ENCODE results near the gene ITGB4.

Gene ITGB4

DNA sequence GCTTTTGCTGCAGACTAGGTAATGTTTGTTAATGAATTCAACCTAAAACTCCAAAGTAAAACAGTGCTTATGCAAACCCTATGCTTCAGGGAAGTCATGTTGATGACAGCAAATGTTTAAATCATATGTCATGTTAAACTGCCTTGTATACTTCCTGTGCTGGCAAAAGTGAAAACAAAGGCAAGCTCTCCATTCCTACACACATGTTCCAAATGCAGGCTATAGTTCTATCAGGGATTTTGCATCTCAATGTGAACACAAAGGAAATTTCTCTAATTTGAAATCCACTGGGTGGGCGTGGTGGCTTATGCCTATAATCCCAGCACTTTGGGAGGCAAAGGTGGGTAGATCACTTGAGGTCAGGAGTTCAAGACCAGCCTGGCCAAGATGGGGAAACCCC is 82.6 kb downstream of the ITGB4 start:
- DNase-seq: no peak

DNA sequence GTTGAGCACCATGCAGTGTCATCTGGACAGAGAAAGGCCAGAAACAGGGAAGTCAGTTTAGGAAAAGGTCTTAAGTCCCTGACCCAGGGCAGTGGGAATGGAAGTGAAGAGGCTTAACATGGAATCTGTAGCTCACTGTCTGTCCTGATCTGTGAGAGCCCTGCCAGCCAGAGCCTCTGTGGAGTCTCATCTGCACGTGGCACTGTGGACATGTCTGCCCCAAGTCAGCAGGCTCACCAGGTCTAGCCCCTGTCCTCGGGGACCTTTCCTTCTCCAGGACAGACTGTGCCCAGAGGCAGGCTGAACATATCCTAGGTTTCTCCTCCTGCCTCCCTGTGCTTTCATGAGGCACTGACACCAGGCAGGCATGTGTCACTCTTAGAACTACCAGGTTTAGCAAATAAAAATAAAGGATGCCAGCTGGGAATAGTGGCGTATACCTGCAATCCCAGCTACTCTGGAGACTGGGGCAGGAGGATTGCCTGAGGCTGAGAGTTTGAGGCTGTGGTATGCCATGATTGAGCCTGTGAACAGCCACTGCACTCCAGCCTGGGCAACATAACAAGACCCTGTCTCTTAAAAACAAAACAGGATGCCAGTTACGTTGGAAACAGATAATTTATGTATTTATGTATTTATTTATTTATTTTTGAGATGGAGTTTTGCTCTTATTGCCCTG is 85.7 kb downstream of the ITGB4 start:
- DNase-seq: no peak

All from NCI-H1436 (cell line).